ENCODE results near the gene BCAS3. TPM values are rescaled to one million over a fixed set of nuclear protein-coding genes. Genes with fewer than 3 reads are reported as not detected.

Gene BCAS3
- total RNA-seq, 1 experiment from 2014 or later, result 14.4 TPM

- intact Hi-C loops (cut with micrococcal nuclease; ENCODE audit: unreplicated experiment), result no loop called here
- H3K4me1 ChIP-seq (ENCODE audit: insufficient read depth, low read length, poor library complexity, severe bottlenecking), result peaks cover 31% of the 10 kb centered on the region
- no peak overlapping the region for H3K4me3 ChIP-seq (ENCODE audit: low read depth, low read length, poor library complexity, severe bottlenecking)
- ChIA-PET CTCF (no interaction called here), POLR2A (ENCODE audit: low non-redundant PET) (no interaction called here)
- no TSS peak for BruUV-seq (replicated peaks)
- no peaks in the 10 kb centered on the region for H3K36me3 ChIP-seq (ENCODE audit: insufficient read depth, low read length, poor library complexity, severe bottlenecking)
- TF ChIP-seq CTCF (conservative IDR thresholded peaks at IDR 0.05; ENCODE audit: low read depth, low read length) (no peak), EZH2 (IDR thresholded peaks at IDR 0.05; ENCODE audit: borderline replicate concordance, low read depth, low read length, poor library complexity, severe bottlenecking) (peak; percentile 94)
- H3K27me3 ChIP-seq (replicated peaks; ENCODE audit: insufficient read depth, low read depth, low read length, poor library complexity), result peaks cover 94% of the 10 kb centered on the region
- no peaks in the 10 kb centered on the region for H3K9me3 ChIP-seq (ENCODE audit: low read depth, low read length, poor library complexity, severe bottlenecking)
- H3K27ac ChIP-seq (ENCODE audit: low read depth, low read length, poor library complexity, severe bottlenecking), result no peak overlapping the region
- no peak for DNase-seq (ENCODE audit: low spot score)
Measured at GRCh38 chr17:61400717-61401388, 723.2 kb downstream of the BCAS3 start.

GRCh38 chr17:61401389-61402072 lies 723.9 kb downstream of the BCAS3 start:
- CTCF ChIA-PET, result no interaction called here
- DNase-seq (ENCODE audit: low spot score), result no peak
- Histone ChIP-seq H3K27me3 (replicated peaks; ENCODE audit: insufficient read depth, low read depth, low read length, poor library complexity) (peaks cover 94% of the 10 kb centered on the region), H3K9me3 (ENCODE audit: low read depth, low read length, poor library complexity, severe bottlenecking) (no peaks in the 10 kb centered on the region), H3K4me3 (ENCODE audit: low read depth, low read length, poor library complexity, severe bottlenecking) (no peak overlapping the region), H3K36me3 (ENCODE audit: insufficient read depth, low read length, poor library complexity, severe bottlenecking) (no peaks in the 10 kb centered on the region), H3K27ac (ENCODE audit: low read depth, low read length, poor library complexity, severe bottlenecking) (no peak overlapping the region), H3K4me1 (ENCODE audit: insufficient read depth, low read length, poor library complexity, severe bottlenecking) (peaks cover 31% of the 10 kb centered on the region)
- no TSS peak for BruUV-seq (replicated peaks)
- intact Hi-C loops (cut with micrococcal nuclease; ENCODE audit: unreplicated experiment), result no loop called here
- POLR2A ChIA-PET (ENCODE audit: low non-redundant PET), result no interaction called here
- no peak for TF ChIP-seq EZH2 (IDR thresholded peaks at IDR 0.05; ENCODE audit: borderline replicate concordance, low read depth, low read length, poor library complexity, severe bottlenecking)
- no peak for TF ChIP-seq CTCF (conservative IDR thresholded peaks at IDR 0.05; ENCODE audit: low read depth, low read length)

- CTCF ChIA-PET, result no interaction called here
- no TSS peak for BruUV-seq (replicated peaks)
- POLR2A ChIA-PET (ENCODE audit: low non-redundant PET), result no interaction called here
Measured at GRCh38 chr17:61402073-61402541, 724.5 kb downstream of the BCAS3 start.

More at GRCh38 chr17:61402073-61402541, 724.5 kb downstream of the BCAS3 start:
- Histone ChIP-seq H3K4me3 (ENCODE audit: low read depth, low read length, poor library complexity, severe bottlenecking) (no peak overlapping the region), H3K27ac (ENCODE audit: low read depth, low read length, poor library complexity, severe bottlenecking) (no peak overlapping the region), H3K4me1 (ENCODE audit: insufficient read depth, low read length, poor library complexity, severe bottlenecking) (peaks cover 31% of the 10 kb centered on the region), H3K9me3 (ENCODE audit: low read depth, low read length, poor library complexity, severe bottlenecking) (no peaks in the 10 kb centered on the region), H3K36me3 (ENCODE audit: insufficient read depth, low read length, poor library complexity, severe bottlenecking) (no peaks in the 10 kb centered on the region), H3K27me3 (replicated peaks; ENCODE audit: insufficient read depth, low read depth, low read length, poor library complexity) (peaks cover 94% of the 10 kb centered on the region)
- TF ChIP-seq EZH2 (IDR thresholded peaks at IDR 0.05; ENCODE audit: borderline replicate concordance, low read depth, low read length, poor library complexity, severe bottlenecking) (no peak), CTCF (conservative IDR thresholded peaks at IDR 0.05; ENCODE audit: low read depth, low read length) (no peak)
- DNase-seq (ENCODE audit: low spot score), result no peak
- intact Hi-C loops (cut with micrococcal nuclease; ENCODE audit: unreplicated experiment), result no loop called here

Data from A673 (cell line).